Activated CD8-positive, alpha-beta memory T cell treated with anti-CD3 and anti-CD28 coated beads, Interleukin-2, amount 50 U/mL, for 48 hours (primary cell): Measurements from ENCODE around the gene TREML2.
"Not testable (repeated sequence)": the region's sequence is repeated elsewhere in the genome, so short reads cannot be mapped to it uniquely, and the experiment has no call there.

Experiments
- DNase-seq: peaks from one replicate; pipeline ENCODE4 v3.0.0-alpha.2; 2020

Gene TREML2

DNA sequence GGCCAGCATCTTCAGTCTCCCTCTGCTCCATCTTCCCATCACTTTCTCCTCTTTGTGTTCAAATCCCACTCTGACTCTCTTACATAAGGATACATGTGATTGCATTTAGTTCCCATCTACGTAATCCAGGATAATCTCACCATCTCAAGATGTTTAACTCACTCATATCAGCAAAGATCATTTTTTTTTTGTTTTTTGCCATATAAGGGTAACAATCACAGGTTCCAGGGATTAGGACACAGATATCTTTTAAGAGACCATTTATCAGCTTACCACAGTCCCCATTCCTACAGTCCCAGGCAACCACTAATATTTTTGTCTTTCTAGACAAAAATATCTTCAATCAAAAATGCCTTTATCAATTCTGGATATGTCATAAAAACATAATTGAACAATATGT lies 3.2 kb upstream of the TREML2 start:
- DNase-seq = no peak

DNA sequence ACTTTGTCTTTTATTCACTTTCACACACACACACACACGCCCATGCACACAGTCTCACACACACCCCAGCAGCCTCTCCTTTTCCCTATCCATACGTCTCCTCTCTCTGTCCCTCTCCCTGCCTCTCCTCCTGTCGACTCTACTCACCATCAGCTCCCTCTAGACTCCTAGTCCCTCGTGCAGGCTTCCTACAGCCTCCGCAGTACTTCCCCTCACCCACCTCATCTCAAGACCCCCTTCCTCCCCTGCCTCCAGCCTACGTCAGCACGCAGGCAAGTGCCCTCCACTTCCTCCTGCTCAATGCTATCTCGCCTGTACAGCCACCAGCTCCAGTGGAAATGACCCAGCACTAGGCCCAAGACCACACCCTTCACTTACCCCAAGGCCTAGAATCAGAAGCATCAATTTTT lies 820 bp upstream of the TREML2 start:
- DNase-seq = no peak

DNA sequence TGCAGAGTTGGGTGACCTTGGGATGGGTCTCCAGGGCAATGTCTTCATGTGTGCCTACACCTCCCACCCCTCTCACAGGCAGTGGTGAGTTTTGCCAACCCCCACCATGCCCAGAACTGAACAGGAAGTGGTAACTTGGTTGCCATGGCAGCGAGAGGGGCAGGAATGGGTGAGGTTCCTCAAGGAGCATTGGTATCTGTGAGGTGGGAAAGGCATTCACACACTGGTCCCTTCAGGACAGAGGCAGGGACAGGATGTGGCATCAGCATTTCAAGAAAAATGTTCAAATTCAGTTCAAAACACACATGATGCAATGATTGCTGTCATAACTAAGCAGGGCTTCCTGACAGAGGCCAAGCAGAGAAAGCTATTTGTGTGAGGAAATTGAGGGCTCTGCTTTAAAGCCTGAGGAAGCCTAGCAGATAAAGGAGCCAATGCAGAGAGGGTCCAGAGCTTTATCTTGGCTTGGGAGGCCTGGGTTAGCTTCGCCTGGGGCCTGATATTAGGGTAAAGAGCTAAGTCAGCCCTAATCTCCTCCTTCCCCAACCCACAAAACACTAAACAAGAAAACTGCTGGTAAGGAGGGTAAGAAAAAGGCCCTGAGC lies 551 bp downstream of the TREML2 start:
- DNase-seq = peak; percentile 77

DNA sequence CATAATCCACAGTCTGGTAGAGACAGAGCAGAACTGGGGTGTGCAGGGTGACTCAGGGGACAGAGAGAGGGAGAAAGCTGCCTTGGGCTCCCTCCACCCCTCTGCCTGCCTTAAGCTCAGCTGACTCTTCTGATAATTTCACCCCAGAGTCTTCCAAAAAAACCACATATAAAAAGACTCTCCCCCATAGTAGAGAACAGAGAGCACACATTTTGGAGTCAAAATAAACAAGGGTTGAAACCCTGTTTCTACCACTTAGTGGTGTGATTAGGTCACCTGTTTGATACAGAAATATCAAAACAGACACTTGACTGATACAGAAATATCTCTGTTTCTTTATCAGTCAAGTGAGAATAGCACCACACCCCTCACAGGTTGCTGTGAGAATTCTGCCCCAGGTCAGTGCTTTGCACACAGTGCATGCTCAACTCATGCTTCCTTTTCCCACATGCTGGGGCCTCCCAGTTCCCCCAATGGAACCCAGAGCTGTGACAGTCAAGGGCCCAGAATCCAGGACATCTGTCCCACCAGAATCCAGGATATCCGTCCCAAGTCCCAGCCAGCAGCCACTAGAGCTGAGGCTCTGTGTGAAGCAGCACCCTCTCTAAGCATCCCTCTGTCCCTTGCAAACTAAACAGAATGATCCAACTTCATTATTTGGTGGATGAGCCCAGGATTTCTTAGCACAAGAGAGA lies 1.2 kb downstream of the TREML2 start:
- no peak for DNase-seq

DNA sequence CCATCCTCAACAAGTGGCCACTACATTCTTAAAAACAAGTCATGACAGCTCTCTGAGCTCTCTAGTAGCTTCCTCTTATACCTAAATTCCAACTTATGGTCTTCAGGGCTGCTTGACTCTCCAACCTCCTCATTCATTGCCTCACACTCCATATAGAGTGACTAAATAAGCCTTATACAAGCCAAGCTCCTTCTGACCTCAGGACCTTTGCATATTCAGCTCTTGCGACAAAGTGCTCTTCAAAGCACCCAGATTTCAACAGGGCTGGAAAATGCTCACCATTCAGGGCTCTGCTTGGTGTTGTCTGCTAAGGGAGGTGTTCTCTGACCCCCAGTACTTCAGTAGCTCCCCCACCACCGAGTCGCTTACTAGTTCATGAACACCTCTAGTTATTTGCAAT lies 3.7 kb downstream of the TREML2 start:
- no peak for DNase-seq

DNA sequence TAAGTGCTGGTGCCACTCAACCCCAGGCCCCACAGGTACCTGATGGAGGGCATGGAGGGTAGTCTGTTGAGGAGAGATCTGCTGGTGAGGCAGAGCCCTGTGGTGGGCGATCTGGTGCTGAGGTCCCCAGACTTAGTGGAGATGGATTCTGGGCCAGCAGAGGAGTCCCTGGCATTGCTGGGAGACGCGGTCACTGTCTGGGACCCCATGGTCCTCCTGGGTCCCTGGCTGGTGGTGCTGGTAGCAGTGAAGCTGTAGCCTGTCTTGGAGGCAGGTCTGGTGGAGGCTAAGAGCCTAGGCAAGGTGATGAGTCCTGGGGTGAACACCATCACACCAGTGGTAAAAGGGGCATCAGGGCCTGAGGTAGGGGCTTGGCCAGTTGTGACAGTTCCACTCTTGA lies 6.6 kb downstream of the TREML2 start:
- no peak for DNase-seq

DNA sequence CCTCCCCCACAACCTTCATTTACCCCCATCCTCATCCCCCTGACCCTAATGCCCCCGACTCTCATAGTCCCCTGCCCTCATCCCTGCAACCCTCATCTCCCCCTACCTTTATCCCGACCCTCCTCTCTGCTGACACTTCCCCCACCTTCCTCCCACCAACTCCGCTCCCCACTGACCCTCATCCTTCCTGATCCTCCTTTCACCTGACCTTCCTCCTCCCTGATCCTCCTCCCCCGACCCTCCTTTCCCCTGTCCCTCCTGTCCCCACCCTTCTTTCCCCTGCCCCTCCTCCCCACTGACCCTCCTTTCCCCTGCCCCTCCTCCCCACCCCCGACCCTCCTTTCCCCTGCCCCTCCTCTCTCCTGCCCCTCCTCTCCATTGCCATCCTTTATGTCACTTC lies 7.1 kb downstream of the TREML2 start:
- DNase-seq = no peak

DNA sequence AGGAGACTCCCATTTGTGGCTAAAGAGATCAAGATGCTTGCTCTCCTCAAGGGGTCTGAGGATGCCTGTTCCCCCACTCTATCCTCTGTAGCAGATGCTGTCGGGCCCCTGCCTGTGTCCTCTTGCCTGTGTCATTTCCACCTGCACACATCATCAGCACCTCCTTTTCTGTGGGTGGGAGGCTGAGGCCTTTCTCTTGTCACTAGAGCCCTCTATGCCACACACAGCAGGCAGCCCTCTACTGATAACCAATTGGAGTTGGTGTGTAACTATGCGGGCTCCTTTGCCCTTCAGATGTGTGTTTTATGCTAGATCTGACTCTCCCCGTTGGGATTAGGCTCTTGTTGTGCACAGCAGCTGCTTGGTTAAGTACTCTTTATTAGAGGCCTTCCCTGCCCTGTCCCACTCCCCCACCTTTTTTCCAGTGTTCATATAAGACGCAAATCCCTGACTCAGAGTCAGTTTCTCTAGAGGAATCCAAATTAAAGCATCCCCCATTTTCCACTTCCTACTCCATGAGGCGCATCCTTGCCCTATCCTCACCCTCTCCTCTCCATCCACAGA lies 7.7 kb downstream of the TREML2 start:
- no peak for DNase-seq

DNA sequence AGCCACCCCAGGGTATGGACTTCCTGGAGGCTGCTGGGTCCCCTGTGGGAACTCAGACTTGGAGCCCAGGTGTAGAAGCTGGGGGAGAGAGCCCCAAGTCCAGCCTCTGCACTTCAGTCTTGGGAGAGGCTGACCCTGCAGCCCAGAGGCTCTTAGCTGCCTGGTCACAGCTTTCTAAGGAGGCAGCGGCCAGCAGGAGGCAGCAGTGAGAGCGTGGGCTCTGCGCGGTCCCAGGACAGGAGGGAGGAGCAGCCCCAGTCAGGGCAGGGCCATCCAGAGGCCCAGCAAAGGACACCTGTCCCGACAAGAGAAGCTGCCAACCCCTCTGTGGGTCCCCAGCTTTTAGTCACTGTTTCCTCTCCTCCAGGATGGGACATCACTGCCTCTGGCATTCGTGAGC lies 9.4 kb downstream of the TREML2 start:
- peak; percentile 76 for DNase-seq

DNA sequence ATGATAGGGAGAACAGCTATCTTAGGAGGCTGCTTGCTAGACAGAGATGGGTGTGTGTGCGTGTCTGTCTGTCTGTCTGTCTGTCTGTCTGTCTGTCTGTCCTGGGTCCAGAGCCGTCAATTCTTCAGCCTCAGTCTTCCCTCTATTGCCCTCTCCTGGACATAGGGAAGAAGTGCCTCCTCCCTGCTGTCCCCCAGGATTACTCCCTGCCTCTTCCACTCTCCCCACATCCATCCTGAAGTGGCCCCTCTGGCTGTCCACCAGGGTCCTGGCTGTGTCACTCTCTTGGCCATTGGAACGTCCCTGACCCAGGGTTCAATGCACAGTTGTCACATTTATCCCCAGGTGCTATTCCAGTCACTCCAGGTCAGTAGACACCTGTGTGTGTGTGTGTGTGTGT lies 10.2 kb downstream of the TREML2 start:
- no peak for DNase-seq

DNA sequence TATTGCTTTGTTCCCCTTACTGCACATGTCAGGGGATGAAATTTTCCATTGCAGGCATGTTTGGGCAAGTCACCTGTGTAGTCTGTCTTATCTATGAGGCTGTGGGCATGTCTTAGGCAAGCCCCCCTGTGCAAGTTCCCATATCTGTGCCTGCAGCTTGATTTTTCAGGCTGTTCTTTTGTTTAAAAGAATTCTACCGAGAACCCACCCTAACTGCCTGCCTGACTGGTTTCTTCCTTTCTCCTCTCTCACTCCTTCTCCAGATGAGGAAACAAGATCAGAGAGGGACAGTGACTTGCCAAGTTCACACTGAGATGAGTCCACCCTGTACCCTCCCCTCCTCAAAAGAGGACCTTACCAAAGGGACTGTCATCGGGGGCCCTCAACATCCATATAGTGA lies 11.0 kb downstream of the TREML2 start:
- DNase-seq = no peak

DNA sequence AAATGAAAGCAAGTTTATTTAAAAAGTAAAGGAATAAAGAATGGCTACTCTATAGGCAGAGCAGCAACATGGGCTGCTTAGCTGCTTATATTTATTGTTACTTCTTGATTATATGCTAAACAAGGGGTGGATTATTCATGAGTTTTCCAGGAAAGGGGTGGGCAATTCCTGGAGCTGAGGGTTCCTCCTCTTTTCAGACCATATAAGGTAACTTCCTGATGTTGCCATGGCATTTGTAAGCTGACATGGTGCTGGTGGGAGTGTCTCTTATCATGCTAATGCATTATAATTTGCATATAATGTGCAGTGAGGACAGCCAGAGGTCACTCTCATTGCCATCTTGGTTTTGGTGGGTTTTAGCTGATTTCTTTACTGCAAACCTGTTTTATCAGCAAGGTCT lies 11.9 kb downstream of the TREML2 start:
- DNase-seq = not testable (repeated sequence)

DNA sequence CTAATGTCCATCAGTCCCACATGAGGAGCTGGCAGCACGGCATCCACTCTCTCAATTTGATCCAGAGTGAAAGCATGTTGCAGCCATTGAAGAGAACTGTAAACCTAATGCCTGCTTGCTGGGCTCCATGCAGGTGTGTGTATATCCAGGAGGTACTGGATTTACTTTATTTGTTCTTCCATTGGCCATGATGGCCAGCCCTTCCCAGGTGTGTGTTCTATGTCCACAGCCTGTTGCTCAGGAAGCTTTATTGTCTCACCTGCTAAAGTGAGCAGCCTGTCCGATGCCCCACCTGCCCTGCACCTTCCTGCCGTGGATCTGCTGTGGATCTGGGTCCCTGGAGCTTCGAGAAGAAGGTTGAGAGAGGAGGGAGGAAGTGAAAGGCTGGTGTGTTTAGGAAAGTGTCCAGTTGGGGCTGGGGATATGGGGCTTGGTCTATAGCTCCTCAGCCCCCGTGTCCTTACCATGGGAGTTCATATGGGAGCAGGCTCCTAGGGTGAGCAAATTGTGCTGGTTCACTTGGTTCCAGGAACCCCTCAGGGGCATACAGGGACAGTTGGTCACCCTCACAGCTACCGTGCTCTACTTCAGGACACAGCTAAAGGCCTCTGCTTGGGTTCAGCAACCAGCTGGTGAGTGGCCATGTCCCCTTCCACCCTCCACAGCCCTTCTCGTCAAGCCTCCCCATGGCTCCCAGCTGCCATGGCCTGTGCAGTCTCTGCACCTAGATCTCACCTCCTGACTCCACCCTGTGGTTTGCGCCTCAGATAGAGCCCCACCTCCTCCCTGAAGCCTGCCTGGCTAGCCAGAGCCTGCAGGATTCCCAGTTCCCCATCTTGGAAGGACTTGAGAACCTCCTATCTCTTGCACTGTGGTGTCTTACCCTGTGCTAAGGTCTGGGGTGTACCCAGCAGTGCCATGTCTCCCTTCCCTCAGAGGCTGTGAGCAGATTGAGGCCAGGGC lies 12.7 kb downstream of the TREML2 start:
- DNase-seq = no peak

DNA sequence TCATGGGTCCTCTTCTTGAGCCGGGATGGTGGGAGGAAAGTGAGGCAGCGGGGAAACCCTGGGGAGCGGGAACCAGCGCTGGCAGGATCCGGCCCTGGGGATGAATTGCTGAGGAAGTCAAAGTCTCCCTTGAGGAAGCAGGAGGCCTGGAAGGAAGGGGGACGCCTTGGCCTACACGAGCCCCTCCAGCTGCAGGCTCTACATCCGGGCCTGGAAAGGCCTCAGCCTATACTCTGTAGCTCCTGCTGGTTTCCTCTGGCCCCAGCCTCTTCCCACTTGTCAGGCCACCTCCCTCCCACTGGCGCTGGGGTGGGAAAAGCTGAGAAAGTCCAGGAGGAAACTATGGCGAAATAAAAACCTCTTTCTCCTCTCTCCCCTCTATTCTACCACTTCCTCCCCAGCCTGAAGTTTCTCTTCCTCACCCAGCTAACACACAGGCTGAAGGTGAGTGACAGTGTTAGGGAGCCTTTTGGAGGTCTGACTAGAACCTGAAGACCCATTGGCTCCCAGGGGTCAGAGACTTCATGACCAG lies 14.9 kb downstream of the TREML2 start:
- no peak for DNase-seq

DNA sequence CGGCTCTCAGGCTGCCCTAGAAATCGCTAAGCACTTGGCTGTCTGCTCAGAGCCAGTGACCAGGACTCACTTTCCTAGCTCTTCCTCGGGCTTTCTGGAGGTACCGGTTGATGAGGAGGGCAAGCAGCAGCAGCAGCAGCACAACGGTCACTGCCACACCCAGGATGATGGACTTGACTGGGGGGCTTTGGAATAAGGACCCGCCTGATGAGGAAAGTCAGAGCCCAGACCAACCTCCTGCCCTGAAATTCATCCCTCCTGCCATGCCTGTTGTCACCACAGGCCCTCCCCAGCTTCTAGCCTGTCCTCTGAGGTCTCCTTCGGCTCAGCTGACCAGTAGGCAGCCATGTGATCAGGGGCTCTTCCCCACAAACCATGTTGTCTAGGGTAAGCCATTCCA lies 16.2 kb downstream of the TREML2 start:
- no peak for DNase-seq

DNA sequence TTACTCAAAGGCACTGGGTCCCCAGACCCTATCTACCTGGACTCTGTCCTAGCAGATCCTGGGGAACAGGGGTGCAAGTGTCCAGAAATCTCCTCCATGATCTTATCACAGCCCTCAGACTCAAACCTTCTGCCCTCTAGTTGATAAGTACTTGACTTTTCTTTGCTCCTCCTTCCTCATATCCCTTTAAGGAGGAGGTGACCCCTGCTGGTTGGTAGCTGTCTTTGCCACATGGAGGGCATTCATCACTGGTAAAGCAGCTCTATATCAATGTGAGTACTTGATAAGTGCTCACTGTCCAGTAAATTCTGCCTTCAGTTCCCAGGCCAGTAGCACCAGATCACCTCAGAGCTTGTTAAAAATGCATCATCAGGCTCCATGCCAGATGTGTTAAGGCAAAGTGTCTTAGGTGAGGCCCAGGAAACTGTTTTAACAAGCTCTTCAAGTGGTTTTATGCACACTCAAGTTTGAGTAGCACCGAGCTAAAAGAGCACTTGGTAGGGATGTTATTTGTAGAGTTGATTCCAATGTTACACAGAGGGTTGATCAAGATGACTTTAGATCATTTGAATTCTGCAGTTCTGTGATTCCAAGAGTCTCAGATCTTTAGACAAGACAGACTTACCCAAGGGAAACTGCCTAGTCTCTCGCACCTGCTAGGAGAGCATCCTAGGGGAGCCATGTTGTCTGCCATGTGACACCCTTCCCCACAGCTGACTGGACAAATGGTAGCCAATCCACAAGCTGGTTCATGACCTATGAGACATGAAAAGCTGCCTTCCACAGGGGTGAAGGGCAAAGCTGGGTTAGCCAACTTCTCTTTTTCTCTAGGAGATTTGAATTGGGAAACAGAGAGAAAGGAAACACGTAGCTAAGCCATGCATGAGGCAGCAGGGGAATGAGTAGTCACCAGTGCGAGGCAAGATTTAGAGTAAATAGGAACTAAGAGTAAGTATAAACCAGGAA lies 18.6 kb downstream of the TREML2 start:
- no peak for DNase-seq

DNA sequence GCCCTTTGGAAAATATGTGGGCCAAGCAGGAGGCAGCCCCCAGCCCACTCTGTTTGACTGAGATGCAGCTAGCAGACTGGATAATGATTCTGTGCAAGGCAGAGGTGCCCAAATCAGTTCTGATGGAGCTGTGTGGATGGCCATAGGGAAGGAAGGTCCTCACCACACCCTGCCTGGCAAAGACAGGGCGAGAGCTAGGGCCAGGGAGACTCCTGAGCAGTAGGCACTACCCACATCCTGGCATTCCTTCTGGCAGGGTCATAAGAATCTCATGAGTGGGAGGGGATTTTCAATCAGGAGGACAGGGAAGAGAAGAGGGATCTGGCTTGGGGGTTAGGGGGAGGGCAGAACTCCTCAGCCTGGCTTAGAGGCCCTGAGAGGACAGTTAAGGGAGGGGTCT lies 19.4 kb downstream of the TREML2 start:
- DNase-seq = no peak

DNA sequence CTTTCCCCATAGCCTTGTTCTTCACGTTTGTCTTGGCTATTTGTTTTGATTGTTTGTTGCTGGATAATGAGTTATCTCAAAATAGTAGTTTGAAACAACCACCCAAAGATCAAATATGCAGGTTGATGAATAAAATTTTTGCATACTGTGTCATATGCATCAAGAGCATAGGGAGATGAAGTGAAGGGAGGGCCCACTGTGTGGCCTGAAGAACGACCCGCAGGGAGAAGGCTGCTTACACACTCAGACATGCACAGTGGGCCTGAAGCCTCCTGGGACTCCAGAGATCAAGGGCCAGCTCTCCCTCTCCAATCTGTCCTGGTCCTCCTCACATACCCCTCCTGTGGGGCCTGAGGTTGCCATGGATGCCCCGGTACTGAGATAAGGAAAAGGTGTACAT lies 21.8 kb downstream of the TREML2 start:
- no peak for DNase-seq

DNA sequence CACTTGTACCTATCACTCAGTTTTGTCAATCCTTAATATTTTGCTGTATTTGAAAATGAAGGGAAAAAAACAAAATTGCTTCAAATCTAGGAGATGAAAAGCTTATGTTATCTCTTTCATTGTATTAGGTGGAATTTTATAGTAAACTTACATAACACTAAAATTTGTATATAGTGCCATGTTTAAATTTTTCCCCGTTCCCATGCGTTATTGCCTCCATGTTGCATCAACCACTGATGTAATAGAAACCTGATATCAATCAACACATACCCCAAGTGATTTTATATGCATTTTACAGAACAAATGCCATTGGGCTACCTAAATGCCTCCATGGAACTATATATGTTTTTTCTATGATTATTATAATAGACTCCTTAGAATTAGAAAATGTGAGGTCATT lies 23.3 kb downstream of the TREML2 start:
- no peak for DNase-seq

DNA sequence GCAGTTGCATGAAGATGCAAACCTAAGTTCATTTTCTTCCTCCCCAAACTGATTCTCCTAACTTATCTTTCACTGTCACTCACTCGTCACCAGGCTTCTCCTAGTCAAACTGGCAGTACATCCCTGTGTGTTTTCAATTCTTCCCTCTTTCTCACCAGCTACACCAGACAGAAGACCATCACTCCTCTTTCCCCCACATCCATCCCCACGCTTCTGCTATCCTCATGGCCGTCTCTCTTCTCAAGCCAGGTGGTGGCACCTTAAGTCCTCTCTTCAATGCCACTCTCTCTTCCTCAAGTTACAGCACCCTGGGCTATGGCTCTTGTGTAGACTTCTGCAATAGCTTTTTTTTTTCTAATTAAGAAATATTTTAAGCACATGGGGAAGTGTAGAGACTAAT lies 23.7 kb downstream of the TREML2 start:
- peak; percentile 3 for DNase-seq

DNA sequence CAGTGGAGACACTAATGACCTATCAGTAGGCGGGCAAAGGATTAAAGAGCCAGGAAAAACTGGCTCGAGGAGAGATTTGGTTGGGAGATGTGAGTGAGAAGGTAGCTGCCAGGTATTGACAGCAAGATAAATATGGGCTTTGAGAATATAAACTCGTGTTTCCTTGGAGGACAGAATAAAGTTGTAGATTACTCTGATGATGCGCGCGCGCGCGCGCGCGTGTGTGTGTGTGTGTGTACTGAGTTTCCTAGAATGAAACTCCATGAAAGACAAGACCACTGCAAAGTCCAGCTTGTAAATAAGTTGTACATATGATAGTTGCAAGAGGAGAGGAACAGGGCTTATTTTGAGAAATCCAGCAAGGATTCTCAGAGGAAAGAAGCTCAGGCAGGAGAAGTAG lies 24.8 kb downstream of the TREML2 start:
- peak; percentile 6 for DNase-seq

DNA sequence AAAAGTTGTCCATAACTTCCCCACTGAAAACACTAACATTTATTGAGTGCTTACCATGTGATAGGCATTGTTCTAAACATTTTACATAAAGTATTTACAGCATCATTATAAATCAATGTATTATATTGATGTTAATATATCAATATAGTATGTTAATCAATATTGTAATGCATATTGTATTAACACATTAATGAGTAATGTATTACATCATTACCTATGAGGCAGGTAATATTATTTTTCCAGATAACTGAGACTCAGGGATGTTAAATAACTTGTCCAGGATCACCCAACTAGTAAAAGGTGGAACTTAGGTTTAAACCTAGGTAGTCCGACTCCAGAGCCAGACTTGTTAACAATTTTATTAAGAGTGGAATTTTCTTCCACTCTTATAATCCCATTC lies 25.9 kb downstream of the TREML2 start:
- DNase-seq = no peak
